SKM-1 treated with dmso at 0.1 percent for 144 hours (cell line): ENCODE data around the gene GSTP1.
A peak's percentile ranks its signal among the peaks of the same experiment; 100 is the strongest.
"Not testable (repeated sequence)": the region's sequence is repeated elsewhere in the genome, so short reads cannot be mapped to it uniquely, and the experiment has no call there.

ENCODE experiments used
- DNase-seq: peaks from one replicate; lab custom pipeline; 2025; ENCODE audit not compliant: unreplicated experiment; lab: John Stamatoyannopoulos, UW

Gene GSTP1

GRCh38 chr11:67594480-67594879 lies 10.9 kb downstream of the GSTP1 start:
- no peak for DNase-seq

GRCh38 chr11:67596753-67597300 lies 13.2 kb downstream of the GSTP1 start:
- DNase-seq = no peak

- DNase-seq = not testable (repeated sequence)
Measured at GRCh38 chr11:67597458-67597857, 13.8 kb downstream of the GSTP1 start.

GRCh38 chr11:67597963-67598362 lies 14.4 kb downstream of the GSTP1 start:
- DNase-seq = not testable (repeated sequence)

GRCh38 chr11:67599149-67599548 lies 15.5 kb downstream of the GSTP1 start:
- no peak for DNase-seq

- DNase-seq = peak; percentile 21
Measured at GRCh38 chr11:67600324-67601029, 16.9 kb downstream of the GSTP1 start.

- no peak for DNase-seq
Measured at GRCh38 chr11:67601098-67601497, 17.5 kb downstream of the GSTP1 start.

- not testable (repeated sequence) for DNase-seq
Measured at GRCh38 chr11:67604119-67604518, 20.5 kb downstream of the GSTP1 start.

- no peak for DNase-seq
Measured at GRCh38 chr11:67604815-67605214, 21.2 kb downstream of the GSTP1 start.

- no peak for DNase-seq
Measured at GRCh38 chr11:67605231-67606011, 21.8 kb downstream of the GSTP1 start.

- DNase-seq = no peak
Measured at GRCh38 chr11:67606093-67606491, 22.5 kb downstream of the GSTP1 start.

- DNase-seq = peak; percentile 86
Measured at GRCh38 chr11:67606492-67607295, 23.1 kb downstream of the GSTP1 start, which contains the start of gene NDUFV1. Gene NDUFV1 (plus strand): TSS chr11:67606936. CDS start chr11:67607005, 69 bp downstream.

GRCh38 chr11:67607507-67607906 lies 23.9 kb downstream of the GSTP1 start:
- no peak for DNase-seq

GRCh38 chr11:67608486-67608885 lies 24.9 kb downstream of the GSTP1 start:
- no peak for DNase-seq

GRCh38 chr11:67609316-67609715 lies 25.7 kb downstream of the GSTP1 start:
- no peak for DNase-seq

- DNase-seq = no peak
Measured at GRCh38 chr11:67610302-67610868, 26.8 kb downstream of the GSTP1 start.

- no peak for DNase-seq
Measured at GRCh38 chr11:67611165-67611564, 27.6 kb downstream of the GSTP1 start.

GRCh38 chr11:67611704-67612587 lies 28.3 kb downstream of the GSTP1 start:
- no peak for DNase-seq

GRCh38 chr11:67612751-67613150 lies 29.1 kb downstream of the GSTP1 start:
- no peak for DNase-seq
